ENCODE measurements around the gene PCDH9.

DNA sequence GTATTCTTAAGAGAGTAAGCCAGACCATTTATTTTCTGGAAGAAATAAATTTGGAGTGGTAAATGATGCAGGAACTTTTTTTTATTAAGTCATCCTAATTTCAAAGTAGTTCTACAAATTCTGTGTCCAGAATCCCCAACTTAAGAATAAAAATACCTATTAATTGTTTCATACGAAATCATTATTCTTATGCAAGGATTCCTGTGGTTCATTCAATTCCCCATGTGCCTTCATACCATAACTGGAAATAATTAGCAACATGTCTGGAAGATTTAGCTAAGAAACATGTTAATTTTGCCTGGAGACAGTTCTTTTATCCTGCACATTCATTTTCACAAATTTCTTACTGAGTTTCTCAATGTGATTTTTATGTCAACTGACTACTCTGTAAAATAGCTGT lies 408.6 kb downstream of the PCDH9 start:
- TF ChIP-seq, protein P1, sequence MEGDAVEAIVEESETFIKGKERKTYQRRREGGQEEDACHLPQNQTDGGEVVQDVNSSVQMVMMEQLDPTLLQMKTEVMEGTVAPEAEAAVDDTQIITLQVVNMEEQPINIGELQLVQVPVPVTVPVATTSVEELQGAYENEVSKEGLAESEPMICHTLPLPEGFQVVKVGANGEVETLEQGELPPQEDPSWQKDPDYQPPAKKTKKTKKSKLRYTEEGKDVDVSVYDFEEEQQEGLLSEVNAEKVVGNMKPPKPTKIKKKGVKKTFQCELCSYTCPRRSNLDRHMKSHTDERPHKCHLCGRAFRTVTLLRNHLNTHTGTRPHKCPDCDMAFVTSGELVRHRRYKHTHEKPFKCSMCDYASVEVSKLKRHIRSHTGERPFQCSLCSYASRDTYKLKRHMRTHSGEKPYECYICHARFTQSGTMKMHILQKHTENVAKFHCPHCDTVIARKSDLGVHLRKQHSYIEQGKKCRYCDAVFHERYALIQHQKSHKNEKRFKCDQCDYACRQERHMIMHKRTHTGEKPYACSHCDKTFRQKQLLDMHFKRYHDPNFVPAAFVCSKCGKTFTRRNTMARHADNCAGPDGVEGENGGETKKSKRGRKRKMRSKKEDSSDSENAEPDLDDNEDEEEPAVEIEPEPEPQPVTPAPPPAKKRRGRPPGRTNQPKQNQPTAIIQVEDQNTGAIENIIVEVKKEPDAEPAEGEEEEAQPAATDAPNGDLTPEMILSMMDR (IDR thresholded peaks at IDR 0.05): no peak
- TF ChIP-seq POLR2A (IDR thresholded peaks at IDR 0.05): no peak

Measured in upper lobe of left lung (tissue), 4 donors.